H1 (cell line): ENCODE data around the gene RREB1. TPM values are rescaled to one million over a fixed set of nuclear protein-coding genes. Genes with fewer than 3 reads are reported as not detected.

ENCODE experiments used
- EP300 ChIP-seq, 2 experiments: IDR thresholded peaks; 1 replicate in 1 of 2; 2 replicates in 1 of 2; pipeline ENCODE4 v1.6.1; 2011 to 2012; ENCODE audit warnings: low read depth in 2 of 2, low read length in 2 of 2, mild to moderate bottlenecking in 2 of 2, borderline replicate concordance in 1 of 2, inconsistent platforms in 1 of 2, moderate library complexity in 1 of 2
- HDAC2 ChIP-seq, 2 experiments: fragments of 300-600 bp in 1 of 2; sonication (generic) in 1 of 2; IDR thresholded peaks; 2 replicates each; pipeline ENCODE4 v1.6.1; 2011 to 2012; ENCODE audit warnings: low read depth in 2 of 2, low read length in 2 of 2, mild to moderate bottlenecking in 2 of 2, moderate library complexity in 2 of 2, borderline replicate concordance in 1 of 2, inconsistent platforms in 1 of 2
- KDM1A ChIP-seq: fragments of 200-600, 300-600 bp; sonication (generic); IDR thresholded peaks from 2 replicates; pipeline ENCODE4 v1.7.1; 2016; ENCODE audit warnings: mild to moderate bottlenecking, low read length, borderline replicate concordance
- NANOG ChIP-seq: IDR thresholded peaks from 2 replicates; pipeline ENCODE4 v1.6.1; 2011; ENCODE audit warnings: low read length, low read depth, mild to moderate bottlenecking, inconsistent platforms; ENCODE audit not compliant: insufficient read depth, poor library complexity, severe bottlenecking
- POLR2A ChIP-seq, 2 experiments: IDR thresholded peaks; 1 replicate in 1 of 2; 2 replicates in 1 of 2; pipeline ENCODE4 v1.6.1; 2011; ENCODE audit warnings: low read depth in 2 of 2, low read length in 2 of 2, mild to moderate bottlenecking in 2 of 2; ENCODE audit errors: control extremely low read depth in 1 of 2
- RAD21 ChIP-seq, 2 experiments: IDR thresholded peaks in 1 of 2; conservative IDR thresholded peaks in 1 of 2; 2 replicates each; pipeline ENCODE4 v1.6.1; 2011; ENCODE audit warnings: low read depth in 2 of 2, low read length in 2 of 2, improper control_type of control experiment in 1 of 2, inconsistent platforms in 1 of 2, mild to moderate bottlenecking in 1 of 2, moderate library complexity in 1 of 2
- RXRA ChIP-seq: IDR thresholded peaks from 2 replicates; pipeline ENCODE4 v1.6.1; 2011; ENCODE audit warnings: low read depth, mild to moderate bottlenecking, low read length, moderate library complexity; ENCODE audit not compliant: insufficient read depth
- SP4 ChIP-seq: IDR thresholded peaks from 2 replicates; pipeline ENCODE4 v1.6.1; 2012; ENCODE audit warnings: low read length, inconsistent platforms
- USF2 ChIP-seq: IDR thresholded peaks from 2 replicates; pipeline ENCODE4 v1.6.1; 2011; ENCODE audit warnings: low read length, improper control_type of control experiment
- polyA plus RNA-seq, 7 experiments: library from polyadenylated mRNA; depleted of rRNA in 3 of 7; stranded (reverse) in 5 of 7; unstranded in 2 of 7; fragments of >200 nt in 5 of 7; fragments of 200-250 nt in 2 of 7; gene quantifications; 1 replicate in 5 of 7; 2 replicates in 1 of 7; 4 replicates in 1 of 7; pipeline versions ENCODE4 v1.2.1 to v1.2.3, GENCODE V29; 2011 to 2013; ENCODE audit warnings: missing spikeins in 2 of 7, mixed read lengths in 2 of 7
- total RNA-seq: library from RNA; stranded (reverse); fragmentation: NEBNext Ultra II Directional; extraction: Animal tissue kit (Norgen Biotek cat#: 25700); gene quantifications from 2 replicates; pipeline ENCODE4 v1.2.1, GENCODE V29; 2021
- TF ChIP-seq, protein P1 (sequence below): fragments of 300-600 bp; sonication (generic); IDR thresholded peaks from 2 replicates; pipeline ENCODE4 v1.7.1; 2012; ENCODE audit warnings: low read length, moderate library complexity, mild to moderate bottlenecking, inconsistent platforms; ENCODE audit not compliant: insufficient replicate concordance

Gene RREB1
- total and polyA plus RNA-seq, 2 of the 8 experiments (the other 6 are each of a cell fraction or from before 2014, with no cell fraction given), result 3.9 to 34.7 TPM

DNA sequence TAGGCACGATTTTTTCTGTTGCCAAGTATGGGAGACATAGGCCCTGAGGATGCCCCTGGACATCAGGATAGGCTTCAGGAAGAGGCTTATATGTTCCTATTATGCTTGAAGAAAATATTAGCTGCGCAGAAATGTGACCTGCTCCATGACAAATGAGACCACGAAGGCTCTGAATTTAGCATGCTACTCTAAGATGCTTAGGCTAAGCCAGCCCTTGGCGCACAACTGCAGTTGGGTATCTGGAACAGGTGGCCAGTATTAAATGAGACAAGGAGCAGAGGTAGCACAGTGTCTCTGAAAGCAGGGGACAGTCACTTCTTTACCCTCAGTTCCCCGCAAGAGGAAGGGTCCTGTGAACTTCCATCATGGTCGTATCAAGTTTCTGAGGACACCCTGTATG is 90.0 kb downstream of the RREB1 start (continued):
- TF ChIP-seq, protein P1, sequence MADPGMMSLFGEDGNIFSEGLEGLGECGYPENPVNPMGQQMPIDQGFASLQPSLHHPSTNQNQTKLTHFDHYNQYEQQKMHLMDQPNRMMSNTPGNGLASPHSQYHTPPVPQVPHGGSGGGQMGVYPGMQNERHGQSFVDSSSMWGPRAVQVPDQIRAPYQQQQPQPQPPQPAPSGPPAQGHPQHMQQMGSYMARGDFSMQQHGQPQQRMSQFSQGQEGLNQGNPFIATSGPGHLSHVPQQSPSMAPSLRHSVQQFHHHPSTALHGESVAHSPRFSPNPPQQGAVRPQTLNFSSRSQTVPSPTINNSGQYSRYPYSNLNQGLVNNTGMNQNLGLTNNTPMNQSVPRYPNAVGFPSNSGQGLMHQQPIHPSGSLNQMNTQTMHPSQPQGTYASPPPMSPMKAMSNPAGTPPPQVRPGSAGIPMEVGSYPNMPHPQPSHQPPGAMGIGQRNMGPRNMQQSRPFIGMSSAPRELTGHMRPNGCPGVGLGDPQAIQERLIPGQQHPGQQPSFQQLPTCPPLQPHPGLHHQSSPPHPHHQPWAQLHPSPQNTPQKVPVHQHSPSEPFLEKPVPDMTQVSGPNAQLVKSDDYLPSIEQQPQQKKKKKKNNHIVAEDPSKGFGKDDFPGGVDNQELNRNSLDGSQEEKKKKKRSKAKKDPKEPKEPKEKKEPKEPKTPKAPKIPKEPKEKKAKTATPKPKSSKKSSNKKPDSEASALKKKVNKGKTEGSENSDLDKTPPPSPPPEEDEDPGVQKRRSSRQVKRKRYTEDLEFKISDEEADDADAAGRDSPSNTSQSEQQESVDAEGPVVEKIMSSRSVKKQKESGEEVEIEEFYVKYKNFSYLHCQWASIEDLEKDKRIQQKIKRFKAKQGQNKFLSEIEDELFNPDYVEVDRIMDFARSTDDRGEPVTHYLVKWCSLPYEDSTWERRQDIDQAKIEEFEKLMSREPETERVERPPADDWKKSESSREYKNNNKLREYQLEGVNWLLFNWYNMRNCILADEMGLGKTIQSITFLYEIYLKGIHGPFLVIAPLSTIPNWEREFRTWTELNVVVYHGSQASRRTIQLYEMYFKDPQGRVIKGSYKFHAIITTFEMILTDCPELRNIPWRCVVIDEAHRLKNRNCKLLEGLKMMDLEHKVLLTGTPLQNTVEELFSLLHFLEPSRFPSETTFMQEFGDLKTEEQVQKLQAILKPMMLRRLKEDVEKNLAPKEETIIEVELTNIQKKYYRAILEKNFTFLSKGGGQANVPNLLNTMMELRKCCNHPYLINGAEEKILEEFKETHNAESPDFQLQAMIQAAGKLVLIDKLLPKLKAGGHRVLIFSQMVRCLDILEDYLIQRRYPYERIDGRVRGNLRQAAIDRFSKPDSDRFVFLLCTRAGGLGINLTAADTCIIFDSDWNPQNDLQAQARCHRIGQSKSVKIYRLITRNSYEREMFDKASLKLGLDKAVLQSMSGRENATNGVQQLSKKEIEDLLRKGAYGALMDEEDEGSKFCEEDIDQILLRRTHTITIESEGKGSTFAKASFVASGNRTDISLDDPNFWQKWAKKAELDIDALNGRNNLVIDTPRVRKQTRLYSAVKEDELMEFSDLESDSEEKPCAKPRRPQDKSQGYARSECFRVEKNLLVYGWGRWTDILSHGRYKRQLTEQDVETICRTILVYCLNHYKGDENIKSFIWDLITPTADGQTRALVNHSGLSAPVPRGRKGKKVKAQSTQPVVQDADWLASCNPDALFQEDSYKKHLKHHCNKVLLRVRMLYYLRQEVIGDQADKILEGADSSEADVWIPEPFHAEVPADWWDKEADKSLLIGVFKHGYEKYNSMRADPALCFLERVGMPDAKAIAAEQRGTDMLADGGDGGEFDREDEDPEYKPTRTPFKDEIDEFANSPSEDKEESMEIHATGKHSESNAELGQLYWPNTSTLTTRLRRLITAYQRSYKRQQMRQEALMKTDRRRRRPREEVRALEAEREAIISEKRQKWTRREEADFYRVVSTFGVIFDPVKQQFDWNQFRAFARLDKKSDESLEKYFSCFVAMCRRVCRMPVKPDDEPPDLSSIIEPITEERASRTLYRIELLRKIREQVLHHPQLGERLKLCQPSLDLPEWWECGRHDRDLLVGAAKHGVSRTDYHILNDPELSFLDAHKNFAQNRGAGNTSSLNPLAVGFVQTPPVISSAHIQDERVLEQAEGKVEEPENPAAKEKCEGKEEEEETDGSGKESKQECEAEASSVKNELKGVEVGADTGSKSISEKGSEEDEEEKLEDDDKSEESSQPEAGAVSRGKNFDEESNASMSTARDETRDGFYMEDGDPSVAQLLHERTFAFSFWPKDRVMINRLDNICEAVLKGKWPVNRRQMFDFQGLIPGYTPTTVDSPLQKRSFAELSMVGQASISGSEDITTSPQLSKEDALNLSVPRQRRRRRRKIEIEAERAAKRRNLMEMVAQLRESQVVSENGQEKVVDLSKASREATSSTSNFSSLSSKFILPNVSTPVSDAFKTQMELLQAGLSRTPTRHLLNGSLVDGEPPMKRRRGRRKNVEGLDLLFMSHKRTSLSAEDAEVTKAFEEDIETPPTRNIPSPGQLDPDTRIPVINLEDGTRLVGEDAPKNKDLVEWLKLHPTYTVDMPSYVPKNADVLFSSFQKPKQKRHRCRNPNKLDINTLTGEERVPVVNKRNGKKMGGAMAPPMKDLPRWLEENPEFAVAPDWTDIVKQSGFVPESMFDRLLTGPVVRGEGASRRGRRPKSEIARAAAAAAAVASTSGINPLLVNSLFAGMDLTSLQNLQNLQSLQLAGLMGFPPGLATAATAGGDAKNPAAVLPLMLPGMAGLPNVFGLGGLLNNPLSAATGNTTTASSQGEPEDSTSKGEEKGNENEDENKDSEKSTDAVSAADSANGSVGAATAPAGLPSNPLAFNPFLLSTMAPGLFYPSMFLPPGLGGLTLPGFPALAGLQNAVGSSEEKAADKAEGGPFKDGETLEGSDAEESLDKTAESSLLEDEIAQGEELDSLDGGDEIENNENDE, result no peak
- TF ChIP-seq NANOG (no peak), USF2 (no peak), KDM1A (no peak), RXRA (no peak), SP4 (no peak), EP300 (IDR thresholded peaks at IDR 0.05; ENCODE audit: borderline replicate concordance in 1 of 2, low read depth in 2 of 2, low read length in 2 of 2) (no peak), HDAC2 (IDR thresholded peaks at IDR 0.05; ENCODE audit: borderline replicate concordance in 1 of 2, low read depth in 2 of 2, low read length in 2 of 2) (no peak), RAD21 (IDR thresholded peaks at IDR 0.05 in 1 of 2, conservative IDR thresholded peaks at IDR 0.05 in 1 of 2; ENCODE audit: low read depth in 2 of 2, low read length in 2 of 2) (no peak), POLR2A (IDR thresholded peaks at IDR 0.05; ENCODE audit: control extremely low read depth in 1 of 2, low read depth in 2 of 2, low read length in 2 of 2) (no peak)
